Neural cell (in vitro differentiated cells): ENCODE data around the gene CYCS. TPM values are rescaled to one million over a fixed set of nuclear protein-coding genes. Genes with fewer than 3 reads are reported as not detected.

Experiments
- H2AFZ ChIP-seq: fragments of 200-600, 300-800 bp; sonication (generic), shearing (Covaris generic); 2 replicates; pipeline ENCODE4 v1.6.0; 2014; ENCODE audit warnings: low read depth, mild to moderate bottlenecking, antibody characterized with exemption, low read length, moderate library complexity
- H3F3A ChIP-seq: fragments of 200-600 bp; shearing (Covaris generic); 2 replicates; pipeline ENCODE4 v1.6.1; 2016; ENCODE audit warnings: mild to moderate bottlenecking, moderate library complexity, mixed read lengths, antibody characterized with exemption, low read length; ENCODE audit not compliant: insufficient read depth, poor library complexity, severe bottlenecking
- H3K27ac ChIP-seq: fragments of 200-600, 300-800 bp; sonication (generic), shearing (Covaris generic); 2 replicates; pipeline ENCODE4 v1.5.1; 2014; ENCODE audit warnings: mild to moderate bottlenecking, low read length, moderate library complexity
- H3K27me3 ChIP-seq: fragments of 300-800, 200-600 bp; sonication (generic), shearing (Covaris generic); 2 replicates; pipeline ENCODE4 v1.6.0; 2014; ENCODE audit warnings: mild to moderate bottlenecking, low read depth, low read length, moderate library complexity; ENCODE audit not compliant: insufficient read depth
- H3K36me3 ChIP-seq: fragments of 300-800, 200-600 bp; sonication (generic), shearing (Covaris generic); 2 replicates; pipeline ENCODE4 v1.5.1; 2014; ENCODE audit warnings: mild to moderate bottlenecking, antibody characterized with exemption, low read length, moderate library complexity; ENCODE audit not compliant: insufficient read depth
- H3K4me2 ChIP-seq: fragments of 300-800, 200-600 bp; sonication (generic), shearing (Covaris generic); 2 replicates; pipeline ENCODE4 v1.6.0; 2014; ENCODE audit warnings: mild to moderate bottlenecking, low read length
- H3K4me3 ChIP-seq: fragments of 300-800, 200-600 bp; sonication (generic), shearing (Covaris generic); 2 replicates; pipeline ENCODE4 v1.5.1; 2014; ENCODE audit warnings: mild to moderate bottlenecking, low read length, moderate library complexity
- H3K79me2 ChIP-seq: fragments of 200-600 bp; shearing (Covaris generic); replicated peaks from 2 replicates; pipeline ENCODE4 v1.6.0; 2014; ENCODE audit warnings: mild to moderate bottlenecking, low read length, moderate library complexity; ENCODE audit not compliant: insufficient read depth
- H3K9ac ChIP-seq: fragments of 300-800, 200-600 bp; sonication (generic), shearing (Covaris generic); 2 replicates; pipeline ENCODE4 v1.6.1; 2016; ENCODE audit warnings: mild to moderate bottlenecking, low read length, mixed read lengths
- H3K9me2 ChIP-seq: fragments of 200-600 bp; shearing (Covaris generic); 2 replicates; pipeline ENCODE4 v1.6.1; 2016; ENCODE audit warnings: mild to moderate bottlenecking, low read length, mixed read lengths; ENCODE audit not compliant: insufficient read depth
- H3K9me3 ChIP-seq: fragments of 200-600, 300-800 bp; sonication (generic), shearing (Covaris generic); 2 replicates; pipeline ENCODE4 v1.6.1; 2016; ENCODE audit warnings: mild to moderate bottlenecking, mixed run types, low read length, moderate library complexity, mixed read lengths
- H4K20me1 ChIP-seq: fragments of 200-600 bp; shearing (Covaris generic); 2 replicates; pipeline ENCODE4 v1.6.1; 2016; ENCODE audit warnings: mild to moderate bottlenecking, mixed run types; ENCODE audit not compliant: insufficient read depth
- EP300 ChIP-seq: fragments of 450-650 bp; conservative IDR thresholded peaks from 2 replicates; pipeline ENCODE4 v1.6.1; 2014; ENCODE audit warnings: antibody characterized with exemption, mild to moderate bottlenecking, moderate library complexity; ENCODE audit not compliant: poor library complexity, severe bottlenecking
- EZH2 ChIP-seq: fragments of 200-600, 300-800 bp; shearing (Covaris generic), sonication (generic); IDR thresholded peaks from 2 replicates; pipeline ENCODE4 v1.6.1; 2014; ENCODE audit warnings: antibody characterized with exemption, low read length, borderline replicate concordance, mild to moderate bottlenecking; ENCODE audit not compliant: insufficient read depth, poor library complexity, severe bottlenecking
- MXI1 ChIP-seq: fragments of 450-650 bp; conservative IDR thresholded peaks from 2 replicates; pipeline ENCODE4 v1.6.1; 2014; ENCODE audit warnings: antibody characterized with exemption, mild to moderate bottlenecking; ENCODE audit not compliant: poor library complexity, severe bottlenecking
- POLR2AphosphoS5 ChIP-seq: IDR thresholded peaks from 2 replicates; pipeline ENCODE4 v1.6.1; 2012
- RAD21 ChIP-seq: fragments of 450-650 bp; conservative IDR thresholded peaks from 2 replicates; pipeline ENCODE4 v1.6.1; 2014; ENCODE audit warnings: antibody characterized with exemption, mild to moderate bottlenecking, moderate library complexity
- SMC3 ChIP-seq: fragments of 450-650 bp; conservative IDR thresholded peaks from 2 replicates; pipeline ENCODE4 v1.6.1; 2014; ENCODE audit warnings: antibody characterized with exemption, mild to moderate bottlenecking, moderate library complexity; ENCODE audit not compliant: poor library complexity
- TAF1 ChIP-seq: IDR thresholded peaks from 2 replicates; pipeline ENCODE4 v1.6.1; 2012; ENCODE audit warnings: low read depth
- polyA minus RNA-seq: library from RNA; depleted of rRNA, polyadenylated mRNA; stranded (reverse); fragments of >200 nt; gene quantifications from 2 replicates; pipeline ENCODE4 v1.2.3, GENCODE V29; 2014
- polyA plus RNA-seq: library from polyadenylated mRNA; depleted of rRNA; stranded (reverse); fragments of >200 nt; gene quantifications from 2 replicates; pipeline ENCODE4 v1.2.3, GENCODE V29; 2014
- TF ChIP-seq, protein P1 (sequence below): IDR thresholded peaks from 2 replicates; pipeline ENCODE4 v1.6.1; 2012; ENCODE audit warnings: borderline replicate concordance
- TF ChIP-seq, protein P2 (sequence below): fragments of 450-650 bp; IDR thresholded peaks from 2 replicates; pipeline ENCODE4 v1.5.1; 2014; ENCODE audit warnings: antibody characterized with exemption, mild to moderate bottlenecking, moderate library complexity; ENCODE audit not compliant: poor library complexity, severe bottlenecking

Gene CYCS
- polyA plus RNA-seq (151 and 198 TPM in 2 replicates), polyA minus RNA-seq (102 and 103 TPM in 2 replicates)

DNA sequence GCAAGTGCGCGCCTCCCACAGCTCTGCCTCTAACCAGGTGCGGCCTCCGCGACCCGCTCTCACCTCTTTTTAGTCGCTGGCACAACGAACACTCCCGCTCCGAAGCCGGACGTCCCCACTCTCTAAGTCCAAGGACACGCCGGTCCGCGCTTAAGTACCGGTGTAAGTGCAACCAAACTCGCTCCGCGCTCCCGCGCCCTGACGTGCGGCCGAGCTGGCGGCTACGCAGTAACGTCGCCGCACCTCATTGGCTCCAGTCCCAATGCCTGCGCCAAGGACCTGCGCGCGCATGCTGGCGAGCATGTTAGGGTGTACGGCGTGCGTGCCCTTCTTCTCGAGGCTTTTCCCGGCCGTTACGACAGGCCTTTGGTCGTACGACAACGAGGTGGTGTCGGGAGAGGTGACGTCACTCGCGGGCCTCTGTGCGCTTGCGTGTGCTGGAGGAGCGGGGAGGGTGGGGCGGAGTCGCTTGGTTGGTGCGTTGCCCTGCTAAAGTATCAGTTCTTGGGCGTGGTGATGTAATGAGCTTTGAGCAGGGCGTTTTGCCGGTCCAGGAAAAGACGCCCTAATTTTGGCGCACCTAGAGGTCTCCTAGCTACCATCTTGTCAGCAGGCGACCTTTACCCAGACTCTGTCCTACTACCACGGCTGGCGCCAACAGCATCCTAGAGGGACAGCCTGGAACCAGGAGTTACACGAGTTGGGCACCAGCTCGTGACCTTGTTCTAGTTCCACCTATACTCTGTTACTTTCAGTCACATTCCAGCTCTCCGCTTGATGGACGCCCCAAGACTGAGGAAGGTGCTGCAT, at the start of gene CYCS:
Gene CYCS (minus strand): TSS at position 124 of the 810 bp plus-strand sequence. CDS start 1,141 bp downstream, outside the sequence.
- H3F3A ChIP-seq: no peaks in the 10 kb centered on the region
- TF ChIP-seq TAF1 (peak; percentile 96), EZH2 (no peak), RAD21 (peak; percentile 17), EP300 (peak; percentile 81), POLR2AphosphoS5 (peak; percentile 88), SMC3 (no peak), MXI1 (peak; percentile 97)
- TF ChIP-seq, protein P1, sequence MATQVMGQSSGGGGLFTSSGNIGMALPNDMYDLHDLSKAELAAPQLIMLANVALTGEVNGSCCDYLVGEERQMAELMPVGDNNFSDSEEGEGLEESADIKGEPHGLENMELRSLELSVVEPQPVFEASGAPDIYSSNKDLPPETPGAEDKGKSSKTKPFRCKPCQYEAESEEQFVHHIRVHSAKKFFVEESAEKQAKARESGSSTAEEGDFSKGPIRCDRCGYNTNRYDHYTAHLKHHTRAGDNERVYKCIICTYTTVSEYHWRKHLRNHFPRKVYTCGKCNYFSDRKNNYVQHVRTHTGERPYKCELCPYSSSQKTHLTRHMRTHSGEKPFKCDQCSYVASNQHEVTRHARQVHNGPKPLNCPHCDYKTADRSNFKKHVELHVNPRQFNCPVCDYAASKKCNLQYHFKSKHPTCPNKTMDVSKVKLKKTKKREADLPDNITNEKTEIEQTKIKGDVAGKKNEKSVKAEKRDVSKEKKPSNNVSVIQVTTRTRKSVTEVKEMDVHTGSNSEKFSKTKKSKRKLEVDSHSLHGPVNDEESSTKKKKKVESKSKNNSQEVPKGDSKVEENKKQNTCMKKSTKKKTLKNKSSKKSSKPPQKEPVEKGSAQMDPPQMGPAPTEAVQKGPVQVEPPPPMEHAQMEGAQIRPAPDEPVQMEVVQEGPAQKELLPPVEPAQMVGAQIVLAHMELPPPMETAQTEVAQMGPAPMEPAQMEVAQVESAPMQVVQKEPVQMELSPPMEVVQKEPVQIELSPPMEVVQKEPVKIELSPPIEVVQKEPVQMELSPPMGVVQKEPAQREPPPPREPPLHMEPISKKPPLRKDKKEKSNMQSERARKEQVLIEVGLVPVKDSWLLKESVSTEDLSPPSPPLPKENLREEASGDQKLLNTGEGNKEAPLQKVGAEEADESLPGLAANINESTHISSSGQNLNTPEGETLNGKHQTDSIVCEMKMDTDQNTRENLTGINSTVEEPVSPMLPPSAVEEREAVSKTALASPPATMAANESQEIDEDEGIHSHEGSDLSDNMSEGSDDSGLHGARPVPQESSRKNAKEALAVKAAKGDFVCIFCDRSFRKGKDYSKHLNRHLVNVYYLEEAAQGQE: peak; percentile 89

DNA sequence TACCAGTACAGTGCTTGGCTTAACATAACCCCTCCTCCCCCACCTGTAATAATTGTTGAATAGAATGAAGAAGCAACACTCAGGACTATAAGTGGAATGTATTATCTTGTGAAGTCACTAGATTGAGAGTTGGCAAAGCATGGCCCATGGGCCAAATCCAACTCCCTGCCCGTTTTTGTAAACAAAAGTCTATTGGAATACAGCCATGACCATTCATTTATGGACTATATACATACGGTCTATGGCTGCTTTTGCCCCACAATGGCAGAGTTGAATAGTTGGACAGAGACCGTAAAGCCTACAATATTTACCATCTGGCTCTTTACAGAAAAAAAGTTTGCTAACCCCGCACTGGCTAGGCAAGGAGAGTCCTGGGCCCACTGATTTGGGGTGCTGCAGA, 48.1 kb upstream of the CYCS start:
- no peaks in the 10 kb centered on the region for H3K27me3 ChIP-seq
- H3K9me3 ChIP-seq: no peaks in the 10 kb centered on the region
- H4K20me1 ChIP-seq: no peaks in the 10 kb centered on the region
- H3F3A ChIP-seq: no peaks in the 10 kb centered on the region
- no peak overlapping the region for H3K9ac ChIP-seq
- no peaks in the 10 kb centered on the region for H3K36me3 ChIP-seq
- H3K9me2 ChIP-seq: no peaks in the 10 kb centered on the region
- TF ChIP-seq, protein P1: no peak
- no peak for TF ChIP-seq RAD21
- TF ChIP-seq POLR2AphosphoS5: no peak
- TF ChIP-seq EZH2: no peak
- no peak for TF ChIP-seq MXI1
- TF ChIP-seq EP300: no peak
- no peak for TF ChIP-seq SMC3
- no peak for TF ChIP-seq TAF1
- TF ChIP-seq, protein P2, sequence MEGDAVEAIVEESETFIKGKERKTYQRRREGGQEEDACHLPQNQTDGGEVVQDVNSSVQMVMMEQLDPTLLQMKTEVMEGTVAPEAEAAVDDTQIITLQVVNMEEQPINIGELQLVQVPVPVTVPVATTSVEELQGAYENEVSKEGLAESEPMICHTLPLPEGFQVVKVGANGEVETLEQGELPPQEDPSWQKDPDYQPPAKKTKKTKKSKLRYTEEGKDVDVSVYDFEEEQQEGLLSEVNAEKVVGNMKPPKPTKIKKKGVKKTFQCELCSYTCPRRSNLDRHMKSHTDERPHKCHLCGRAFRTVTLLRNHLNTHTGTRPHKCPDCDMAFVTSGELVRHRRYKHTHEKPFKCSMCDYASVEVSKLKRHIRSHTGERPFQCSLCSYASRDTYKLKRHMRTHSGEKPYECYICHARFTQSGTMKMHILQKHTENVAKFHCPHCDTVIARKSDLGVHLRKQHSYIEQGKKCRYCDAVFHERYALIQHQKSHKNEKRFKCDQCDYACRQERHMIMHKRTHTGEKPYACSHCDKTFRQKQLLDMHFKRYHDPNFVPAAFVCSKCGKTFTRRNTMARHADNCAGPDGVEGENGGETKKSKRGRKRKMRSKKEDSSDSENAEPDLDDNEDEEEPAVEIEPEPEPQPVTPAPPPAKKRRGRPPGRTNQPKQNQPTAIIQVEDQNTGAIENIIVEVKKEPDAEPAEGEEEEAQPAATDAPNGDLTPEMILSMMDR: no peak
- no peaks in the 10 kb centered on the region for H3K79me2 ChIP-seq
- H3K4me3 ChIP-seq: no peak overlapping the region
- no peak overlapping the region for H3K4me2 ChIP-seq
- no peak overlapping the region for H3K27ac ChIP-seq
- H2AFZ ChIP-seq: no peak overlapping the region

More for the DNA sequence above, at the start of gene CYCS:
- Histone ChIP-seq H3K27me3 (no peaks in the 10 kb centered on the region), H3K36me3 (no peaks in the 10 kb centered on the region), H2AFZ (peak within 1 kb of the TSS; percentile 87), H3K9me3 (no peaks in the 10 kb centered on the region), H3K4me3 (peak within 1 kb of the TSS; percentile 95), H3K4me2 (peak within 1 kb of the TSS; percentile 97), H3K27ac (peak within 1 kb of the TSS; percentile 83), H3K79me2 (peaks cover 11% of the 10 kb centered on the region), H3K9me2 (no peaks in the 10 kb centered on the region), H3K9ac (peak within 1 kb of the TSS; percentile 80), H4K20me1 (no peaks in the 10 kb centered on the region)
